ENCODE results near the gene NFKBIZ. TPM values are rescaled to one million over a fixed set of nuclear protein-coding genes. Genes with fewer than 3 reads are reported as not detected.

The NFKBIZ gene
- total and polyA plus RNA-seq, 9 of the 15 experiments (the other 6 are each of a cell fraction or from before 2014, with no cell fraction given), result 1.2 to 13.7 (median 5.7) TPM

GRCh38 chr3:101868534-101869464 is 19.5 kb downstream of the NFKBIZ start (continued):
- no peak for TF ChIP-seq ZNF592 (IDR thresholded peaks at IDR 0.05)
- TF ChIP-seq, protein P1, sequence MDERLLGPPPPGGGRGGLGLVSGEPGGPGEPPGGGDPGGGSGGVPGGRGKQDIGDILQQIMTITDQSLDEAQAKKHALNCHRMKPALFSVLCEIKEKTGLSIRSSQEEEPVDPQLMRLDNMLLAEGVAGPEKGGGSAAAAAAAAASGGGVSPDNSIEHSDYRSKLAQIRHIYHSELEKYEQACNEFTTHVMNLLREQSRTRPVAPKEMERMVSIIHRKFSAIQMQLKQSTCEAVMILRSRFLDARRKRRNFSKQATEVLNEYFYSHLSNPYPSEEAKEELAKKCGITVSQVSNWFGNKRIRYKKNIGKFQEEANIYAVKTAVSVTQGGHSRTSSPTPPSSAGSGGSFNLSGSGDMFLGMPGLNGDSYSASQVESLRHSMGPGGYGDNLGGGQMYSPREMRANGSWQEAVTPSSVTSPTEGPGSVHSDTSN (CRISPR knock-in tag; IDR thresholded peaks at IDR 0.05; ENCODE audit: low read depth), result 0 out of 2 replicates have a peak, but pooled peaks have one; percentile 22
- TF ChIP-seq, protein P1 (tag; conservative IDR thresholded peaks at IDR 0.05; ENCODE audit: low read depth), result no peak
- TF ChIP-seq RBM25 (IDR thresholded peaks at IDR 0.05; ENCODE audit: low read depth, low read length, severe bottlenecking), result no peak
- no peak for TF ChIP-seq CBX5 (IDR thresholded peaks at IDR 0.05; ENCODE audit: borderline replicate concordance, low read depth)
- no peak for TF ChIP-seq SMAD2 (IDR thresholded peaks at IDR 0.05; ENCODE audit: low read depth, low read length)
- TF ChIP-seq HOXB6 (CRISPR knock-in tag; IDR thresholded peaks at IDR 0.05; ENCODE audit: borderline replicate concordance), result no peak
- TF ChIP-seq, protein P2, sequence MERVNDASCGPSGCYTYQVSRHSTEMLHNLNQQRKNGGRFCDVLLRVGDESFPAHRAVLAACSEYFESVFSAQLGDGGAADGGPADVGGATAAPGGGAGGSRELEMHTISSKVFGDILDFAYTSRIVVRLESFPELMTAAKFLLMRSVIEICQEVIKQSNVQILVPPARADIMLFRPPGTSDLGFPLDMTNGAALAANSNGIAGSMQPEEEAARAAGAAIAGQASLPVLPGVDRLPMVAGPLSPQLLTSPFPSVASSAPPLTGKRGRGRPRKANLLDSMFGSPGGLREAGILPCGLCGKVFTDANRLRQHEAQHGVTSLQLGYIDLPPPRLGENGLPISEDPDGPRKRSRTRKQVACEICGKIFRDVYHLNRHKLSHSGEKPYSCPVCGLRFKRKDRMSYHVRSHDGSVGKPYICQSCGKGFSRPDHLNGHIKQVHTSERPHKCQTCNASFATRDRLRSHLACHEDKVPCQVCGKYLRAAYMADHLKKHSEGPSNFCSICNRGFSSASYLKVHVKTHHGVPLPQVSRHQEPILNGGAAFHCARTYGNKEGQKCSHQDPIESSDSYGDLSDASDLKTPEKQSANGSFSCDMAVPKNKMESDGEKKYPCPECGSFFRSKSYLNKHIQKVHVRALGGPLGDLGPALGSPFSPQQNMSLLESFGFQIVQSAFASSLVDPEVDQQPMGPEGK (CRISPR knock-in tag; IDR thresholded peaks at IDR 0.05; ENCODE audit: borderline replicate concordance), result no peak
- TF ChIP-seq SMAD1 (IDR thresholded peaks at IDR 0.05; ENCODE audit: low read depth, low read length, partially characterized antibody), result no peak
- no peak for TF ChIP-seq PRMT5 (CRISPR knock-in tag; IDR thresholded peaks at IDR 0.05)
- TF ChIP-seq RBM15 (IDR thresholded peaks at IDR 0.05; ENCODE audit: insufficient read depth, low read length), result no peak
- no peak for TF ChIP-seq ZNF780A (CRISPR knock-in tag; IDR thresholded peaks at IDR 0.05)
- no peak for TF ChIP-seq VEZF1 (CRISPR knock-in tag; IDR thresholded peaks at IDR 0.05)
- no peak for TF ChIP-seq HNRNPLL (IDR thresholded peaks at IDR 0.05; ENCODE audit: low read depth, low read length, poor library complexity, severe bottlenecking)
- TF ChIP-seq PURB (CRISPR knock-in tag; IDR thresholded peaks at IDR 0.05; ENCODE audit: low read depth), result no peak
- TF ChIP-seq LCOR (CRISPR knock-in tag; IDR thresholded peaks at IDR 0.05), result 0 out of 2 replicates have a peak, but pooled peaks have one; percentile 25
